Measurements from ENCODE around the gene MGLL. TPM values are rescaled to one million over a fixed set of nuclear protein-coding genes. Genes with fewer than 3 reads are reported as not detected.

The MGLL gene
- polyA plus RNA-seq, 1 experiment, result 108 TPM

DNA sequence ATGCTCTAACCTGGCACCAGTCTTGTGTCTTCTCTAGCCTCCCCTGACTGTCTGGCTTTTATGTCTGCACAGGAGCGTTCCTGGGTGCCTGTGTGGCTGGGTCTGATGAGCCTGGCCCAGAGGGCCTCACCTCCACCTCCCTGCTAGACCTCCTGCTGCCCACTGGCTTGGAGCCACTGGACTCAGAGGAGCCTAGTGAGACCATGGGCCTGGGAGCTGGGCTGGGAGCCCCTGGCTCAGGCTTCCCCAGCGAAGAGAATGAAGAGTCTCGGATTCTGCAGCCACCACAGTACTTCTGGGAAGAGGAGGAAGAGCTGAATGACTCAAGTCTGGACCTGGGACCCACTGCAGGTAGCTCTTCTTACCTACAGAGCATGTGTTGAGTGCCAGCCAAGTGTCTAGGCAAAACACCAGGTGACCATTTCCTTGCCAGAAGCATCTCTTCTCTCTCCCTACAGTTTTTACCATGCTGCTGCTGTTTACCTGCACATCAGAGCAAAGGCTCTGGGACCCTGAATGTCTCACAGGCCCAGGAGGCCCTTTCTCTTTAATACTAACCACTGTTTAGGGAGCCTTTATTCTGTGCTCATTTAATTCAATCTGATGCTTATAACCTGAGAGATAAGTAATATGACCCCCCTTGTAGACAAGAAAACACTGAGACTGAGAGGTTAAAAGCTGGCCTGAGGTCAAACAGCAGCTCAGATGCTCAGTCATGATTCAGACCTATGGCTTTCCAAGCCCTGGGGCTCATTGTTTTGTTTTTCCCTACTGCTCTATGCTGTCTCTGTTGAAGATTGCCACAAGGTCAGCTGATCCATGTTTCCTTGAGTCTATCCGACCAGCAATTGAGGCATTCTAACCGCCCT, 182.9 kb downstream of the MGLL start:
- peaks cover 5% of the 10 kb centered on the region for H3K27me3 ChIP-seq (ENCODE audit: control insufficient read depth, insufficient read depth, low read length)
- DNase-seq (ENCODE audit: low read depth), result no peak
- ChIA-PET POLR2A (interaction anchor here (0.7 kb wide), 1 partner anchor 260 kb away, joined by 3 read pairs; no protein-coding TSS in a partner anchor), CTCF (interaction anchor here (1.3 to 2.0 kb wide), 2 partner anchors 9 to 12 kb away, joined by 5 to 16 read pairs; no protein-coding TSS in a partner anchor)
- no peaks in the 10 kb centered on the region for H3K36me3 ChIP-seq (ENCODE audit: control insufficient read depth, insufficient read depth, low read length)
- TF ChIP-seq, protein P1, sequence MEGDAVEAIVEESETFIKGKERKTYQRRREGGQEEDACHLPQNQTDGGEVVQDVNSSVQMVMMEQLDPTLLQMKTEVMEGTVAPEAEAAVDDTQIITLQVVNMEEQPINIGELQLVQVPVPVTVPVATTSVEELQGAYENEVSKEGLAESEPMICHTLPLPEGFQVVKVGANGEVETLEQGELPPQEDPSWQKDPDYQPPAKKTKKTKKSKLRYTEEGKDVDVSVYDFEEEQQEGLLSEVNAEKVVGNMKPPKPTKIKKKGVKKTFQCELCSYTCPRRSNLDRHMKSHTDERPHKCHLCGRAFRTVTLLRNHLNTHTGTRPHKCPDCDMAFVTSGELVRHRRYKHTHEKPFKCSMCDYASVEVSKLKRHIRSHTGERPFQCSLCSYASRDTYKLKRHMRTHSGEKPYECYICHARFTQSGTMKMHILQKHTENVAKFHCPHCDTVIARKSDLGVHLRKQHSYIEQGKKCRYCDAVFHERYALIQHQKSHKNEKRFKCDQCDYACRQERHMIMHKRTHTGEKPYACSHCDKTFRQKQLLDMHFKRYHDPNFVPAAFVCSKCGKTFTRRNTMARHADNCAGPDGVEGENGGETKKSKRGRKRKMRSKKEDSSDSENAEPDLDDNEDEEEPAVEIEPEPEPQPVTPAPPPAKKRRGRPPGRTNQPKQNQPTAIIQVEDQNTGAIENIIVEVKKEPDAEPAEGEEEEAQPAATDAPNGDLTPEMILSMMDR (IDR thresholded peaks at IDR 0.05; ENCODE audit: insufficient read depth, low read depth, low read length), result no peak
- H3K4me3 ChIP-seq (ENCODE audit: low read depth, low read length), result no peak overlapping the region

Other genes starting within 250 kb of the MGLL start
- gene TPRA1, start 231.8 kb downstream of the MGLL start, polyA plus RNA-seq (2011; rRNA removed), result 42.3 and 72.2 TPM in 2 replicates
- 15.7 and 23.6 TPM in 2 replicates for gene MCM2, start 224.1 kb downstream of the MGLL start, polyA plus RNA-seq (2011; rRNA removed)
- 2.6 and 3.4 TPM in 2 replicates for gene PODXL2, start 193.3 kb downstream of the MGLL start, polyA plus RNA-seq (2011; rRNA removed)
- gene ABTB1, start 149.6 kb downstream of the MGLL start, polyA plus RNA-seq (2011; rRNA removed), result 20.7 and 46.5 TPM in 2 replicates
- gene KBTBD12, start 92.7 kb upstream of the MGLL start, polyA plus RNA-seq (2011; rRNA removed), result not detected in 2 replicates
- gene SEC61A1, start 229.9 kb upstream of the MGLL start, polyA plus RNA-seq (2011; rRNA removed), result 458 and 510 TPM in 2 replicates

Measured in BJ (cell line).